Measurements from ENCODE around the gene AP5B1.

GRCh38 chr11:65809496-65809895, 28.7 kb upstream of the AP5B1 start:
- TF ChIP-seq EZH2 (IDR thresholded peaks at IDR 0.05; ENCODE audit: low read length, unreplicated experiment) (no peak), CTCF (conservative IDR thresholded peaks at IDR 0.05; ENCODE audit: low read depth, low read length) (no peak), EZH2phosphoT487 (IDR thresholded peaks at IDR 0.05; ENCODE audit: borderline replicate concordance, low read length) (no peak)
